HepG2 (cell line): ENCODE results near the gene PTEN.

Experiments
- CTCF ChIP-seq: sonication (generic); formaldehyde crosslinking; IDR thresholded peaks from 2 replicates; pipeline ENCODE4 v1.5.0; 2020; ENCODE audit warnings: mild to moderate bottlenecking, missing genetic modification reagents, moderate library complexity
- NFYB ChIP-seq: sonication (generic); formaldehyde crosslinking; IDR thresholded peaks from 2 replicates; pipeline ENCODE4 v1.4.0; 2020; ENCODE audit warnings: missing genetic modification reagents
- TCF12 ChIP-seq, 2 experiments: fragments of 450-650 bp in 1 of 2; sonication (generic) in 1 of 2; formaldehyde crosslinking in 1 of 2; IDR thresholded peaks; 2 replicates each; pipeline versions ENCODE4 v1.6.1 to v1.8.0; 2017 to 2022; ENCODE audit warnings: antibody characterized with exemption in 1 of 2, mild to moderate bottlenecking in 1 of 2, missing genetic modification reagents in 1 of 2, moderate library complexity in 1 of 2
- ZNF749 ChIP-seq: sonication (generic); formaldehyde crosslinking; IDR thresholded peaks from 2 replicates; pipeline ENCODE4 v1.8.0; 2022; ENCODE audit warnings: mild to moderate bottlenecking, missing genetic modification reagents, moderate library complexity, borderline replicate concordance
- TF ChIP-seq, protein P1 (sequence below): sonication (generic); formaldehyde crosslinking; IDR thresholded peaks from 2 replicates; pipeline ENCODE4 v1.4.0; 2020; ENCODE audit warnings: missing genetic modification reagents

DNA sequence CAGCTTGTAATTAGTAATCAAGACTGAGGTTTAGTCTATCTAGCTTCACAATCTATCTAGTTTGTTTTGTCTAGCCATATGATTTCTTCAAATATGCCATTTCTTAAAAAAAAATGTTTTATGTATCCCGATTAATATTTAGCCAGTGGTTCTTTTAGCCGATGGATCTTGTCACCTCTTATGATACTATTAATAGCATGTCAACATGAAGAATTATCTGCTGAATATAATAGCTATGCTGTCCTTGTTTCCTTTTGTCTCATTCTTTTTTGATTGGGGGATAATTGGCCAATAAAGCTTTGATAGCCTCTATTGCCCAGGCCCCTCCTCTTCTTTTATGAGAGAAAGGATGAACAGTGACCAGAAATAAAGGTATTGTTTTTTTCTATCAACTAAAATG, 32.8 kb downstream of the PTEN start:
- TF ChIP-seq, protein P1, sequence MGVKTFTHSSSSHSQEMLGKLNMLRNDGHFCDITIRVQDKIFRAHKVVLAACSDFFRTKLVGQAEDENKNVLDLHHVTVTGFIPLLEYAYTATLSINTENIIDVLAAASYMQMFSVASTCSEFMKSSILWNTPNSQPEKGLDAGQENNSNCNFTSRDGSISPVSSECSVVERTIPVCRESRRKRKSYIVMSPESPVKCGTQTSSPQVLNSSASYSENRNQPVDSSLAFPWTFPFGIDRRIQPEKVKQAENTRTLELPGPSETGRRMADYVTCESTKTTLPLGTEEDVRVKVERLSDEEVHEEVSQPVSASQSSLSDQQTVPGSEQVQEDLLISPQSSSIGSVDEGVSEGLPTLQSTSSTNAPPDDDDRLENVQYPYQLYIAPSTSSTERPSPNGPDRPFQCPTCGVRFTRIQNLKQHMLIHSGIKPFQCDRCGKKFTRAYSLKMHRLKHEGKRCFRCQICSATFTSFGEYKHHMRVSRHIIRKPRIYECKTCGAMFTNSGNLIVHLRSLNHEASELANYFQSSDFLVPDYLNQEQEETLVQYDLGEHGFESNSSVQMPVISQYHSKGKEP (CRISPR knock-in tag) = no peak
- TF ChIP-seq ZNF749 (no peak), CTCF (CRISPR knock-in tag) (no peak), TCF12 (IDR thresholded peaks at IDR 0.05) (no peak), TCF12 (CRISPR knock-in tag; IDR thresholded peaks at IDR 0.05) (no peak), NFYB (CRISPR knock-in tag) (no peak)
